IMR-90 (cell line): ENCODE data around the gene DDX60. TPM values are rescaled to one million over a fixed set of nuclear protein-coding genes. Genes with fewer than 3 reads are reported as not detected.

Experiments used
- ATAC-seq: fragments of 200-7000 bp; cut with Tn5 transposase; 2 replicates; pipeline ENCODE4 v1.9.1; 2020; ENCODE audit warnings: low read depth, mild to moderate bottlenecking, moderate library complexity
- BruUV-seq: library from RNA; stranded (reverse); fragments of 400-500 nt; replicated peaks from 2 replicates; lab custom pipeline; 2021; lab: Mats Ljungman, UMichigan
- CTCF ChIA-PET: fragments of 300-600 bp; formaldehyde crosslinking; extraction: SDS; loops from one replicate; lab custom pipeline; 2021; ENCODE audit warnings: antibody characterized with exemption; lab: Yijun Ruan, JAX
- POLR2A ChIA-PET: fragments of 300-600 bp; sonication (Branson Sonifier 250); formaldehyde crosslinking; loops from one replicate; lab custom pipeline; 2022; ENCODE audit warnings: antibody characterized with exemption; ENCODE audit not compliant: unreplicated experiment; lab: Charles Lee
- DNase-seq: peaks from one replicate; pipeline ENCODE4 v3.0.0; 2013
- H2AFZ ChIP-seq: replicated peaks from 2 replicates; pipeline ENCODE3; 2013; ENCODE audit warnings: low read length, mild to moderate bottlenecking; ENCODE audit not compliant: poor library complexity
- H2AK5ac ChIP-seq: 2 replicates; pipeline ENCODE4 v1.6.1; 2013; ENCODE audit warnings: low read depth, low read length, inconsistent platforms
- H2AK9ac ChIP-seq: replicated peaks from 2 replicates; pipeline ENCODE3; 2013; ENCODE audit warnings: mild to moderate bottlenecking, low read depth, low read length, moderate library complexity; ENCODE audit not compliant: poor library complexity
- H2BK120ac ChIP-seq: 2 replicates; pipeline ENCODE4 v1.6.1; 2013; ENCODE audit warnings: low read depth, low read length, inconsistent platforms
- H2BK15ac ChIP-seq: 3 replicates; pipeline ENCODE4 v1.6.1; 2013; ENCODE audit warnings: low read depth, low read length, inconsistent platforms
- H2BK20ac ChIP-seq: 2 replicates; pipeline ENCODE4 v1.6.1; 2013; ENCODE audit warnings: low read depth, mild to moderate bottlenecking, inconsistent platforms, low read length, moderate library complexity
- H2BK5ac ChIP-seq: 2 replicates; pipeline ENCODE4 v1.6.1; 2013; ENCODE audit warnings: mild to moderate bottlenecking, low read depth, low read length, inconsistent platforms; ENCODE audit not compliant: poor library complexity, severe bottlenecking
- H3K14ac ChIP-seq: replicated peaks from 2 replicates; pipeline ENCODE4 v1.6.1; 2013; ENCODE audit warnings: low read depth, low read length, inconsistent platforms
- H3K18ac ChIP-seq: 2 replicates; pipeline ENCODE4 v1.6.1; 2013; ENCODE audit warnings: low read depth, low read length, control low read depth
- H3K23ac ChIP-seq: 2 replicates; pipeline ENCODE4 v1.6.1; 2013; ENCODE audit warnings: low read depth, low read length, inconsistent platforms
- H3K27ac ChIP-seq: 2 replicates; pipeline ENCODE4 v1.5.1; 2013; ENCODE audit warnings: mild to moderate bottlenecking, control low read depth, low read length; ENCODE audit not compliant: insufficient read depth
- H3K27me3 ChIP-seq: 2 replicates; pipeline ENCODE4 v1.6.1; 2013; ENCODE audit warnings: low read length; ENCODE audit not compliant: control insufficient read depth, insufficient read depth
- H3K36me3 ChIP-seq: 2 replicates; pipeline ENCODE4 v1.6.1; 2013; ENCODE audit warnings: low read length, mixed read lengths; ENCODE audit not compliant: control insufficient read depth, insufficient read depth
- H3K4ac ChIP-seq: 2 replicates; pipeline ENCODE4 v1.6.1; 2013; ENCODE audit warnings: low read depth, low read length, inconsistent platforms
- H3K4me1 ChIP-seq: 2 replicates; pipeline ENCODE4 v1.6.1; 2013; ENCODE audit warnings: low read length, mixed read lengths; ENCODE audit not compliant: control insufficient read depth, insufficient read depth
- H3K4me2 ChIP-seq: 2 replicates; pipeline ENCODE4 v1.6.1; 2013; ENCODE audit warnings: low read depth, mild to moderate bottlenecking, control low read depth, low read length, moderate library complexity
- H3K4me3 ChIP-seq: 2 replicates; pipeline ENCODE4 v1.5.1; 2013; ENCODE audit warnings: low read depth, mild to moderate bottlenecking, control low read depth, low read length, moderate library complexity; ENCODE audit not compliant: insufficient read depth
- H3K56ac ChIP-seq: 2 replicates; pipeline ENCODE4 v1.6.1; 2013; ENCODE audit warnings: low read length, inconsistent platforms; ENCODE audit not compliant: insufficient read depth; ENCODE audit errors: extremely low read depth
- H3K79me1 ChIP-seq, 2 experiments: 2 replicates each; pipeline ENCODE4 v1.6.1; 2013; ENCODE audit warnings: low read length in 2 of 2, inconsistent platforms in 1 of 2, low read depth in 1 of 2
- H3K9ac ChIP-seq: 2 replicates; pipeline ENCODE4 v1.6.1; 2013; ENCODE audit warnings: low read depth, low read length, control low read depth
- H3K9me1 ChIP-seq: 2 replicates; pipeline ENCODE4 v1.6.1; 2013; ENCODE audit warnings: low read length, inconsistent platforms; ENCODE audit not compliant: insufficient read depth
- H3K9me3 ChIP-seq: 2 replicates; pipeline ENCODE4 v1.6.1; 2013; ENCODE audit warnings: low read length; ENCODE audit not compliant: control insufficient read depth, insufficient read depth
- H4K20me1 ChIP-seq: 2 replicates; pipeline ENCODE4 v1.6.1; 2013; ENCODE audit warnings: low read length, inconsistent platforms; ENCODE audit not compliant: insufficient read depth
- H4K5ac ChIP-seq: 2 replicates; pipeline ENCODE4 v1.6.1; 2013; ENCODE audit warnings: mild to moderate bottlenecking, low read depth, low read length, control low read depth
- H4K8ac ChIP-seq, 2 experiments: 2 replicates each; pipeline ENCODE4 v1.6.1; 2013; ENCODE audit warnings: low read depth in 2 of 2, low read length in 2 of 2, control low read depth in 1 of 2, inconsistent platforms in 1 of 2
- H4K91ac ChIP-seq: 2 replicates; pipeline ENCODE4 v1.6.1; 2013; ENCODE audit warnings: low read depth, low read length, inconsistent platforms; ENCODE audit not compliant: insufficient read depth
- MAFK ChIP-seq: IDR thresholded peaks from 2 replicates; pipeline ENCODE4 v1.6.1; 2012; ENCODE audit warnings: low read depth, low read length, improper control_type of control experiment
- MAZ ChIP-seq: IDR thresholded peaks from 2 replicates; pipeline ENCODE4 v1.6.1; 2012; ENCODE audit warnings: low read depth, mild to moderate bottlenecking, low read length, improper control_type of control experiment, moderate library complexity, borderline replicate concordance
- POLR2A ChIP-seq: IDR thresholded peaks from 2 replicates; pipeline ENCODE4 v1.6.1; 2012; ENCODE audit warnings: mild to moderate bottlenecking, low read depth, low read length
- RCOR1 ChIP-seq: IDR thresholded peaks from 2 replicates; pipeline ENCODE4 v1.6.1; 2012; ENCODE audit warnings: mild to moderate bottlenecking, low read length, improper control_type of control experiment; ENCODE audit not compliant: insufficient replicate concordance
- RFX5 ChIP-seq: IDR thresholded peaks from 2 replicates; pipeline ENCODE4 v1.8.0; 2012; ENCODE audit warnings: low read depth, mild to moderate bottlenecking, low read length, moderate library complexity
- SMC3 ChIP-seq: fragments of 150-350 bp; IDR thresholded peaks from 2 replicates; pipeline ENCODE4 v1.6.1; 2016; ENCODE audit warnings: low read depth, mild to moderate bottlenecking, antibody characterized with exemption, low read length, moderate library complexity
- WGBS, 2 experiments: methylation state at CpG; one replicate each; pipeline versions ENCODE4 v1.1.5 to v1.1.7; 2013; ENCODE audit warnings: missing lambda C conversion rate in 2 of 2; ENCODE audit not compliant: insufficient read length in 1 of 2; ENCODE audit errors: extremely low coverage in 2 of 2; 5-methylcytosine and 5-hydroxymethylcytosine counted together
- dilution Hi-C: fragments of 300-500 bp; cut with HindIII; formaldehyde crosslinking; loops from one replicate; pipeline ENCODE4 v1.14.3; 2018; ENCODE audit warnings: low sequenced_read_pairs; ENCODE audit not compliant: unreplicated experiment
- in situ Hi-C: fragments of 300-500 bp; cut with MboI; formaldehyde crosslinking; loops from 3 replicates; pipeline ENCODE4 v1.14.3; 2019; ENCODE audit warnings: low sequenced_read_pairs, inconsistent platforms, mixed read lengths
- intact Hi-C: fragments of 100-400 bp; cut with micrococcal nuclease; formaldehyde crosslinking; loops from 2 replicates; pipeline ENCODE4 v1.10.0; 2022
- polyA plus RNA-seq, 3 experiments: library from polyadenylated mRNA; depleted of rRNA; stranded (reverse); fragments of >200 nt; gene quantifications; 2 replicates each; pipeline ENCODE4 v1.2.3, GENCODE V29; 2012; ENCODE audit warnings: low replicate concordance in 1 of 3
- total RNA-seq: library from RNA; depleted of rRNA; stranded (reverse); fragments of >200 nt; gene quantifications from 2 replicates; pipeline ENCODE4 v1.2.3, GENCODE V29; 2012
- TF ChIP-seq, protein P1 (sequence below): fragments of 150-350 bp; IDR thresholded peaks from 2 replicates; pipeline ENCODE4 v1.6.1; 2016; ENCODE audit warnings: low read depth, mild to moderate bottlenecking, low read length, moderate library complexity, borderline replicate concordance
- TF ChIP-seq, protein P2 (sequence below): conservative IDR thresholded peaks from 2 replicates; pipeline ENCODE4 v1.5.1; 2012; ENCODE audit warnings: mild to moderate bottlenecking, low read depth, low read length, improper control_type of control experiment

Gene DDX60
- total and polyA plus RNA-seq, 2 of the 4 experiments (the other 2 are of a cell fraction): 3.1 to 6.6 TPM

DNA sequence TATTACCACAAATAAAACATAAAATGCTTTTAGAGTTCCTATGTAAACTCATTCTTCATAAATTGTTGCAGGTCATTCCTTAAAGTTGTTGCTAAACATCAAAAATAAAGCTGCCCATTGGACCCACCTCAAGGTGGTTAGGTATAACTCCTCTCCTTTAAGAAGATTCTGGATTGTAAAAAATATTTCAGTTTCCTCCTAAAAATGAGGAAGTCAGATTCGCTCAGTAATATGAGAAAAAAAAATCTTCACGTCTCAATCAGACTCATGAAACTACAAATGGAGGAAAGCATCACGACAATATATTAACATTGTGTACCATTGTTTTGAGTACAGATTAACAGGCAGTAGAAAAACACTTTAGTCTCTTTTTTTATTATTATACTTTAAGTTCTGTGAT, 105.9 kb downstream of the DDX60 start:
- ChIA-PET CTCF (no interaction called here), POLR2A (no interaction called here)
- dilution Hi-C loops (no loop called here), intact Hi-C loops (no loop called here), in situ Hi-C loops (no loop called here)
- Histone ChIP-seq H3K9me1 (no peaks in the 10 kb centered on the region), H2AK5ac (no peak overlapping the region), H4K20me1 (no peaks in the 10 kb centered on the region), H3K4me1 (no peaks in the 10 kb centered on the region), H2AFZ (no peak overlapping the region), H4K91ac (no peak overlapping the region), H2AK9ac (no peak overlapping the region), H3K18ac (no peak overlapping the region), H4K5ac (no peak overlapping the region), H3K27me3 (no peaks in the 10 kb centered on the region), H2BK5ac (no peak overlapping the region), H3K23ac (no peak overlapping the region), H3K9ac (no peak overlapping the region), H3K4me3 (no peak overlapping the region), H2BK120ac (no peak overlapping the region), H3K4me2 (no peak overlapping the region), H4K8ac (no peak overlapping the region), H3K14ac (no peak overlapping the region), H2BK15ac (no peak overlapping the region), H3K4ac (no peak overlapping the region), H3K36me3 (no peaks in the 10 kb centered on the region), H2BK20ac (no peak overlapping the region), H3K56ac (no peak overlapping the region), H3K79me1 (no peaks in the 10 kb centered on the region), H3K27ac (no peak overlapping the region), H3K9me3 (peaks cover 2% of the 10 kb centered on the region; the same call in 1 of the 2 replicates)
- TF ChIP-seq, protein P1, sequence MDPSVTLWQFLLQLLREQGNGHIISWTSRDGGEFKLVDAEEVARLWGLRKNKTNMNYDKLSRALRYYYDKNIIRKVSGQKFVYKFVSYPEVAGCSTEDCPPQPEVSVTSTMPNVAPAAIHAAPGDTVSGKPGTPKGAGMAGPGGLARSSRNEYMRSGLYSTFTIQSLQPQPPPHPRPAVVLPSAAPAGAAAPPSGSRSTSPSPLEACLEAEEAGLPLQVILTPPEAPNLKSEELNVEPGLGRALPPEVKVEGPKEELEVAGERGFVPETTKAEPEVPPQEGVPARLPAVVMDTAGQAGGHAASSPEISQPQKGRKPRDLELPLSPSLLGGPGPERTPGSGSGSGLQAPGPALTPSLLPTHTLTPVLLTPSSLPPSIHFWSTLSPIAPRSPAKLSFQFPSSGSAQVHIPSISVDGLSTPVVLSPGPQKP: no peak
- TF ChIP-seq RFX5 (no peak), RCOR1 (no peak), MAFK (no peak), POLR2A (no peak), MAZ (no peak), SMC3 (no peak)
- TF ChIP-seq, protein P2, sequence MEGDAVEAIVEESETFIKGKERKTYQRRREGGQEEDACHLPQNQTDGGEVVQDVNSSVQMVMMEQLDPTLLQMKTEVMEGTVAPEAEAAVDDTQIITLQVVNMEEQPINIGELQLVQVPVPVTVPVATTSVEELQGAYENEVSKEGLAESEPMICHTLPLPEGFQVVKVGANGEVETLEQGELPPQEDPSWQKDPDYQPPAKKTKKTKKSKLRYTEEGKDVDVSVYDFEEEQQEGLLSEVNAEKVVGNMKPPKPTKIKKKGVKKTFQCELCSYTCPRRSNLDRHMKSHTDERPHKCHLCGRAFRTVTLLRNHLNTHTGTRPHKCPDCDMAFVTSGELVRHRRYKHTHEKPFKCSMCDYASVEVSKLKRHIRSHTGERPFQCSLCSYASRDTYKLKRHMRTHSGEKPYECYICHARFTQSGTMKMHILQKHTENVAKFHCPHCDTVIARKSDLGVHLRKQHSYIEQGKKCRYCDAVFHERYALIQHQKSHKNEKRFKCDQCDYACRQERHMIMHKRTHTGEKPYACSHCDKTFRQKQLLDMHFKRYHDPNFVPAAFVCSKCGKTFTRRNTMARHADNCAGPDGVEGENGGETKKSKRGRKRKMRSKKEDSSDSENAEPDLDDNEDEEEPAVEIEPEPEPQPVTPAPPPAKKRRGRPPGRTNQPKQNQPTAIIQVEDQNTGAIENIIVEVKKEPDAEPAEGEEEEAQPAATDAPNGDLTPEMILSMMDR: no peak
- BruUV-seq: no TSS peak
- WGBS, 2 experiments: no CpG with 5 or more reads among the region's 3 CpGs
- DNase-seq (no peak), ATAC-seq (no peak)
